ENCODE data around the gene GLO1.
A peak's percentile ranks its signal among the peaks of the same experiment; 100 is the strongest.
"Not testable (repeated sequence)": the region's sequence is repeated elsewhere in the genome, so short reads cannot be mapped to it uniquely, and the experiment has no call there.

The GLO1 gene

GRCh38 chr6:38703949-38704590 lies 1.1 kb upstream of the GLO1 start:
- no peak for DNase-seq

- no peak for DNase-seq
Measured at GRCh38 chr6:38701551-38701950, 1.4 kb downstream of the GLO1 start.

GRCh38 chr6:38699702-38700101 lies 3.2 kb downstream of the GLO1 start:
- DNase-seq: not testable (repeated sequence)

DNA sequence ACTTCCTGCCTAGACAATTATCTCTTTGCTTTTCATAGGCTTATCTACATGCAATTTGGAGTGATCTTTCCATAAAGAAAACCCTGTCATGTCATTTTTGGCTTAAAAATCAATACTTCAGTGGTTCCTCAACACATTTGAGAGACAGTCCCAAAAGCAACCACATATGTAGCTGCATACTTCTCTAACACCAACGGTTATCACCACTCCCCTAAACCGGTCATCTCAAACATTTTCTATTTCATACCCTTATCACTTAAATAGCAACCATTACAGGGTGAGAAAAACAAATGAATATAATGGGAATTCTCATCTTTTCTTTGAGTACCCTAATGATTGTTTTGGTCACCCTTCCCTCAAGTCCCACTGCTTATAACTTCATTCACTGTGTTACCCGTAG lies 5.1 kb downstream of the GLO1 start:
- DNase-seq: no peak

GRCh38 chr6:38696345-38696744 lies 6.6 kb downstream of the GLO1 start:
- no peak for DNase-seq

DNA sequence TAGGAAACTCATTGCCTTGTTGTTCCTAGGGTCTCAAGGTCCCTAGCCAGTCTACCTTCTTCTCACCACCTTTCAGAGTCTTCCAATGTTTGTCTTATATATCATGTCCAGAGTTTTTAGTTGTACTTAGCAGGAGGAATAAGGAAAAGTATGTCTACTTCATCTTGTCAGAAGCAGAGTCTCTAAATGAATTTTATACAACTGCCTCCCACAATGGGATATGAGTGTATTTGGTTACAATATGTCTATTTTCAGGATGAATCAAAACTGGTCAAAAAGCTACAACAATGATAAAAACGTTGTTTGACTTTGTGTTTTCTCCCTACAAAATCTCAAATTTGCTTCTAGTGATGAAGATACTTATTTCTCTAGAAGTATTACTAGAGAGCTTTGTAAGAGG lies 7.0 kb downstream of the GLO1 start:
- no peak for DNase-seq

DNA sequence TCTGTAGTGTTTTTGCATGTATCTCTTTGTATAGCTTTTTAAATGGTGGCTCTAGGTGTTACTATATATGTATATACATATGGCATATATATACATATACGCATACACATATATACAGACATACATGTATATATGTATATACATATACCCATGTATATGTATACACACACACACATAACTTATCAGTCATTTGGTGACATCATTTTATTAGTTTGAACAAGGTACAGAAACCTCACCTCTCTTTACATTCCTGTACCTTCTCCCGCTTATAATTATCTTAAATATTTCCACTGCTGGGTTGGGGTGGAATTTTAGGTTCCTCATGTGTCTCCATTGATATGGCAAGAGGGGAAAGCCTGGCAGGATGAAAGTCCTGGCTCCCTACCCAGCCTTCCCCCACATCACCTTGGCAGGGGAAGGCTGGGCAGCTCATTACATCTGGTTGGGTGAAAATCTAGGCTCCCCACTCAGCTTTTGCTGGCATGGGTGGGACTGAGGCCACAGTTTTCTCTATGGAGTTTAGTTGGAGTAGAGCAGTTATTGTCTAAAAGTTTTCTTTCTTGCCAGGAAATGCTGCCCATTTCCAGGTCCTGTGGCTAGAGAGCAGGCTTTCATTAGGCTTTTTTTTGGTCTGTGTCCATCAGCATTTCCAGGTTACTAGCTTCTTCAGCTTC lies 7.6 kb downstream of the GLO1 start:
- DNase-seq: no peak

DNA sequence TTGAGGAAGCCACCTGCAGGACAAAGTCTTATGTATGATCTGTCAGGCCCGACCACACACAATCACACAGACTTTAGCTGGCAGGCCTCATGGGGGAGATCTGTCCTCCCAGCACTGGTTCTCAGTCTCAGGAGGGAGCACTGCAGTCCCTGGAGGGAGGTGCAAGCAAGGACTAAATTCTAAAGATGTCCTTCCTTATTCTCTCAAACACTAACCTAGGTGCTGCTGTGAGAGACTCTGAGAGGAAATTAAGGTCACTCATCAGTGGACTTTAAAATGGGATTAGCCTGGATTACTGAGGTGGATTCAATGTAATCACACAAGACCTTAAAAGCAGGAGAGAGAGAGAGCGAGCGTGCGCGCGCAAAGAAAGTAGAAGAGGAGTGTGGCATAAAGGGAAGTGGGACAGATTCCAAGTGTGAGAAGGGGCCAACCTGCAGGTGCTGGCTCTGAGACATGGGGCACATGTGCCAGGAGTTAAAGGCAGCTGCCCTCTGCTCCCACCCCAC lies 14.3 kb downstream of the GLO1 start:
- DNase-seq: no peak

GRCh38 chr6:38687549-38687948 lies 15.4 kb downstream of the GLO1 start:
- no peak for DNase-seq

DNA sequence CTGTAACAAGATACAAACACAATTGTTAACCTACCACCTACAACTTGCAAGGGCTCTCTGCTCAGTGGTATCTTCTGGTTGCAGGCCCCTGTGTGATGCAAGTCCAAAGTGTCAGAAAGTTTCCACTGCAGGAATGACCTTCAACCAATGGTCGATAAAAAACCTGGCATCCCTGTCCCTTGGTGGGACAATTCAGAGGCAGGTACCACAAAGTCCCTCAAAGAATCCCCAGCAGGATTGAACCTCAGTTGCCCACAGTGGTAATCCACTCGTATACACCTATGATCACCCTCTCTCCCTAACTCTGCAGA lies 15.9 kb downstream of the GLO1 start:
- no peak for DNase-seq

- no peak for DNase-seq
Measured at GRCh38 chr6:38686270-38687042, 16.5 kb downstream of the GLO1 start.

GRCh38 chr6:38684904-38685303 lies 18.0 kb downstream of the GLO1 start:
- no peak for DNase-seq

- no peak for DNase-seq
Measured at GRCh38 chr6:38684237-38684636, 18.7 kb downstream of the GLO1 start.

DNA sequence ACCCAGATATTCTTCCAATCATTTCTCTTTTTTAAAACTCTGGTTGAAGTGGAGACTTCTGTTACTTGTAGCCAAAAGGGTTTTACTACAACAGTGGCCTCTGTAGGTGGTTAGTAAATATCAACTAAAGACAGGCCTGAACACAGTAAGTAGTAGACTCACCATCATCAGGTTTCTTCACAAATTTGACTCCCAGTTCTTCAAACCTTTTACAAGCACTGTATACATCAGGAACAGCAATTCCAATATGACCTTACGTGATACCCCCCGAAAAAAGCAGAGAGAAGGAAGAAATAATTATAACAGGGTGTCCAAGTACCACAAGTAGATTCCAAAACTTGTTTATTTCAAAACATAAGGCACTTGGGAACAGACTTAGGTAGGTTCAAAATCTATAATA lies 21.1 kb downstream of the GLO1 start:
- no peak for DNase-seq

DNA sequence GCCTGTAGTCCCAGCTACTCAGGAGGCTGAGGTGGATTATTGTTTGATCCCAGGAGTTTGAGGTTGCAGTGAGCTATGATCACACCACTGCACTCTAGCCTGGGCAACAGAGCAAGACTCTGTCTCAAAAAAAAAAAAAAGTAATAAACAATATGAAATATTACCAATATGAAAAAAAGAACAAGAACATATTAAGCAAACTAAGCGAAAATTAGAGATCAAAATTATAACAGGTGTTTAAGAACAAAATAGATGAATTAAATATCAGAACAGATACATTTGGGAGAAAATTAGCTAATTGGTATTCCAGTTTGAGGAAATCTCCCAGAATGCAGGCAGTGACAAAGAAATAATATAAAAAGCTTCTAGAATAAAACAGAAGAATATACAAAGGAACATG lies 23.3 kb downstream of the GLO1 start:
- DNase-seq: no peak

DNA sequence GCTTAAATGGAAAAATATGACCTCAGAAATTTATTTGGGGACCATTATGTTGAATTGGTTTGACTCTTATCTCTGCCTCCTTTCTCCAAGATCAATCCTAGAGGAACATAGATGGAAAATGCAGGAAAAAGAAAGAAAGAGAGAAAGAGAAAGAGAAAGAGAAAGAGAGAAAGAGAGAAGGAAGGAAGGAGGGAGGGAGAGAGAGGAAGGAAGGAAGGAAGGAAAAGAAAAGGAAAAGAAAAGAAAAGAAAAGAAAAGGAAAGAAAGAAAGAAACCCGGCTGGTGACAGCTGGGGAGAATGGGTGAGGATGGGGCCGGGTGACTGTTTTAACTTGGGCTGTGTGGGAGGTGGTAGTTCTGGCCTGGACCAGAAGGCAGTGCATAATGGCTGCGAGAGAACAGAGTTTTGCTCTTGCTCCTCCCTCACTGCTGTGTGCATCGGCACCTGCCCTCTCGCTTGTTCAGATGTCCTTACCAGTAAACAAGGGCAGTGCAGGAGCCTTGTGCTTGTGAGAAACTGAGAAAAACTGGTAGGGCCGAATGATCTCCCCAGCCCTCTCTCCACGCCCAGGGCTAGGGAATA lies 24.7 kb downstream of the GLO1 start:
- DNase-seq: no peak

GRCh38 chr6:38676974-38677544 lies 25.9 kb downstream of the GLO1 start:
- no peak for DNase-seq

GRCh38 chr6:38676236-38676973 lies 26.5 kb downstream of the GLO1 start:
- DNase-seq: no peak

DNA sequence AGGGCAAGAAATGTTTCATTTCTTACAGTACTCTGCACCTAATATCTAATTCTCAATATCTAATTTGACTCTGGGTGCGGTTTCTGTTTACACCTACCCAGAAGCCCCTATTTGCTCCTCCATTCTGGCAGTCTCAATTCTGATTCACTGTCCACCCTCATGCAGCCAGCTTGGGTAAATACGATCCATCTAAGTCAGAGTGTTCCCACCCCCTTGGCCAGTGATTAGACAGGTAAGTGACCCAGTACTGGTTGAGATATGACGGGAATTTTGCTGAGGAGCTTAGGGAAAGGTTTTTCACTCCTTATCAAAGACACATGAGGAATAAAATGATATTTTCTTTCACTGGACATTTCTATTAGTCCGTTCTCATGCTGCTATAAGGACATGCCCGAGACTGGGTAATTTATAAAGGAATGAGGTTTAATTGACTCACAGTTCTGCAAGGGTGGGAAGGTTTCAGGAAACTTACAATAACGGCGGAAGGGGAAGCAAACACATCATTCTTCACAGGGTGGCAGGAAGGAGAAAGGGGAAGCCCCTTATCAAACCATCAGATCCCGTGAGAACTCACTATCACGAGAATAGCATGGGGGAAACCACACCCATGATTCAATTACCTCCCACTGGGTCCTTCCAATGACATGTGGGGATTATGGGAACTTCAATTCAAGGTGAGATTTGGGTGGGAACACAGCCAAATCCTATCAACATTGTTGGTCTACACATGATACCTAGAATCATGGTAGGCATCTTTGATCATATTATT lies 29.4 kb downstream of the GLO1 start:
- DNase-seq: no peak

GRCh38 chr6:38671885-38672467 lies 31.0 kb downstream of the GLO1 start:
- peak; percentile 34 for DNase-seq

DNA sequence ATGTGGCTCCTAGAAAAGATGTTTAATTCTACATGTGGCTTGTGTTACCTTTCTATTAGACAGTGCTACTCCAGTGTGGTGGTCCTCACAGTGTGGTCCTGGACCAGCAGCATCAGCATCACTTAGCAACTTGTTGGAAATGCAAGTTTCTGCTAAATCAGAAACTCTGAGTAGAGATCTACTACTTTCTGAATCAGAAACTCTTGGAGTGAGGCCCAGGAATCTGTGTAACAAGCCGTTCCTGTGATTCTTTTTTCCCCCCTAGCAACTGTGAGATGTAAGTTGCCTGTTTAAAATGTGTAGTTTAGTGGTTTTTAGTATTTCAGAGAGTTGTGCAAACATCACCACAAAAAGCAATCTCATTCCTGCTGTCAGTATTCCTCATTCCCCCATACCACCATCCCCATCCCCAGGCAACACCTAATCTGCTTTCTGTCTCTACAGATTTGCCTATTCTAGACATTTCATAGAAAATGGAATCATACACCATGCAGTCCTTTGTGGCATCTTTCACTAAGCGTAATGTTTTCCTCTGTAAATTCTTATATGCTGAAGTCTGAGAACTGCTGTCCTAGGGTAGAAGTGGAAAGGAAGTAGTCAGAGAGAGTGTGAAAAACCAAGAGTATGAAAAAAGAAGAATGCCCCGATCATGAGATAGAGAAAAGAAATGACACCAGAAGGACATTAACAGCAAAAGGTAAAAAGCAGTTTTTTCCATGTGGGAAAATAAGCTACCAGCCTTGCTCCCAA lies 44.4 kb downstream of the GLO1 start:
- no peak for DNase-seq
